Transverse colon (tissue), 4 donors: ENCODE measurements around the gene PSTPIP1. TPM values are rescaled to one million over a fixed set of nuclear protein-coding genes. Genes with fewer than 3 reads are reported as not detected.

Experiments
- DNase-seq: peaks from one replicate; pipeline ENCODE4 v3.0.0-alpha.2; 2019
- H3K27ac ChIP-seq, 4 donors: fragments of 200-600 bp; sonication (generic); 2 replicates each; pipeline ENCODE4 v1.5.1; 2016 to 2018; ENCODE audit warnings: inconsistent platforms in 4 of 4
- H3K27me3 ChIP-seq: fragments of 200-600 bp; sonication (generic); 2 replicates; pipeline ENCODE4 v1.5.1; 2017; ENCODE audit warnings: inconsistent platforms
- H3K36me3 ChIP-seq, 4 donors: fragments of 200-600 bp; sonication (generic); 2 replicates each; pipeline ENCODE4 v1.5.1; 2017 to 2019; ENCODE audit warnings: inconsistent platforms in 4 of 4
- H3K4me1 ChIP-seq, 4 donors: fragments of 200-600 bp; sonication (generic); 2 replicates each; pipeline ENCODE4 v1.5.1; 2017 to 2020; ENCODE audit warnings: inconsistent platforms in 4 of 4
- H3K4me3 ChIP-seq, 4 donors: fragments of 200-600 bp; sonication (generic); 1 replicate in 1 of 4; 2 replicates in 3 of 4; pipeline versions ENCODE4 v1.5.1 to v1.6.1; 2017 to 2019; ENCODE audit warnings: inconsistent platforms in 4 of 4
- H3K9me3 ChIP-seq, 2 donors: fragments of 200-600 bp; sonication (generic); 2 replicates each; pipeline ENCODE4 v1.5.1; 2017 to 2019; ENCODE audit warnings: inconsistent platforms in 2 of 2
- EP300 ChIP-seq: sonication (generic); formaldehyde crosslinking; IDR thresholded peaks from one replicate; pipeline ENCODE4 v1.6.1; 2017; ENCODE audit warnings: antibody characterized with exemption, low read depth
- POLR2A ChIP-seq: fragments of 450-650 bp; IDR thresholded peaks from one replicate; pipeline ENCODE4 v1.6.1; 2016; ENCODE audit warnings: antibody characterized with exemption, mild to moderate bottlenecking, moderate library complexity
- POLR2AphosphoS5 ChIP-seq, 3 donors: sonication (generic); formaldehyde crosslinking; IDR thresholded peaks; one replicate each; pipeline ENCODE4 v1.6.1; 2016; ENCODE audit warnings: antibody characterized with exemption in 3 of 3
- WGBS, 2 donors: methylation state at CpG; one replicate each; pipeline ENCODE4 v1.1.5; 2018; ENCODE audit warnings: low coverage in 1 of 2; 5-methylcytosine and 5-hydroxymethylcytosine counted together
- in situ Hi-C, 4 donors: fragments of 200-750 bp; cut with MboI; loops; one replicate each; pipeline versions ENCODE4 v1.15.0 to v1.15.1; 2017; ENCODE audit warnings: low sequenced_read_pairs in 3 of 4, low pct_ligation_motif_present in 1 of 4, low pct_unique_long_range_greater_than_20kb in 1 of 4
- intact Hi-C: fragments of 100-400 bp; cut with DNase I; formaldehyde crosslinking; loops from one replicate; pipeline ENCODE4 v1.15.1; 2023; ENCODE audit warnings: low total_unique reads
- total RNA-seq, 4 donors: library from RNA; depleted of rRNA; stranded (reverse); fragments of >200 nt; gene quantifications; one replicate each; pipeline ENCODE4 v1.1.0, GENCODE V29; 2016
- TF ChIP-seq, protein P1 (sequence below), 5 experiments: fragments of 200-600 bp in 3 of 5; fragments of 450-650 bp in 2 of 5; sonication (generic) in 3 of 5; IDR thresholded peaks; 1 replicate in 2 of 5; 2 replicates in 3 of 5; pipeline ENCODE4 v1.5.1; 2016 to 2017; ENCODE audit warnings: antibody characterized with exemption in 5 of 5, inconsistent platforms in 3 of 5, mild to moderate bottlenecking in 2 of 5, moderate library complexity in 1 of 5

Gene PSTPIP1
- total RNA-seq, 4 donors from 2014 or later = 1.4 to 35.2 (median 8.7) TPM

- no peaks in the 10 kb centered on the region for H3K27me3 ChIP-seq
- no peak overlapping the region for H3K4me3 ChIP-seq
- H3K9me3 ChIP-seq = no peaks in the 10 kb centered on the region
- no peak for TF ChIP-seq POLR2AphosphoS5 (IDR thresholded peaks at IDR 0.05)
- TF ChIP-seq, protein P1, sequence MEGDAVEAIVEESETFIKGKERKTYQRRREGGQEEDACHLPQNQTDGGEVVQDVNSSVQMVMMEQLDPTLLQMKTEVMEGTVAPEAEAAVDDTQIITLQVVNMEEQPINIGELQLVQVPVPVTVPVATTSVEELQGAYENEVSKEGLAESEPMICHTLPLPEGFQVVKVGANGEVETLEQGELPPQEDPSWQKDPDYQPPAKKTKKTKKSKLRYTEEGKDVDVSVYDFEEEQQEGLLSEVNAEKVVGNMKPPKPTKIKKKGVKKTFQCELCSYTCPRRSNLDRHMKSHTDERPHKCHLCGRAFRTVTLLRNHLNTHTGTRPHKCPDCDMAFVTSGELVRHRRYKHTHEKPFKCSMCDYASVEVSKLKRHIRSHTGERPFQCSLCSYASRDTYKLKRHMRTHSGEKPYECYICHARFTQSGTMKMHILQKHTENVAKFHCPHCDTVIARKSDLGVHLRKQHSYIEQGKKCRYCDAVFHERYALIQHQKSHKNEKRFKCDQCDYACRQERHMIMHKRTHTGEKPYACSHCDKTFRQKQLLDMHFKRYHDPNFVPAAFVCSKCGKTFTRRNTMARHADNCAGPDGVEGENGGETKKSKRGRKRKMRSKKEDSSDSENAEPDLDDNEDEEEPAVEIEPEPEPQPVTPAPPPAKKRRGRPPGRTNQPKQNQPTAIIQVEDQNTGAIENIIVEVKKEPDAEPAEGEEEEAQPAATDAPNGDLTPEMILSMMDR (IDR thresholded peaks at IDR 0.05) = no peak
- no peak for DNase-seq
- intact Hi-C loops (no loop called here), in situ Hi-C loops (no loop called here)
- H3K36me3 ChIP-seq = no peaks in the 10 kb centered on the region
- H3K4me1 ChIP-seq = peaks cover 0 to 2% (median under 1%) of the 10 kb centered on the region in 4 donors
- WGBS, 2 donors = 81 to 89% methylated on average over 5 to 12 of the region's 12 CpGs
- no peak overlapping the region for H3K27ac ChIP-seq
These were observed 24.8 kb downstream of the PSTPIP1 start for GRCh38 chr15:77019521-77020331.

GRCh38 chr15:77020348-77021087 is 25.6 kb downstream of the PSTPIP1 start:
- in situ Hi-C loops = no loop called here

GRCh38 chr15:77021088-77021481 is 26.2 kb downstream of the PSTPIP1 start:
- no peak for DNase-seq
- H3K36me3 ChIP-seq = no peaks in the 10 kb centered on the region
- no peaks in the 10 kb centered on the region for H3K27me3 ChIP-seq
- in situ Hi-C loops (no loop called here), intact Hi-C loops (no loop called here)
- WGBS, 2 donors = 83% methylated on average over 9 of the region's 9 CpGs; no CpG with 5 or more reads in 1 of the 2 donors
- TF ChIP-seq POLR2AphosphoS5 (IDR thresholded peaks at IDR 0.05) (no peak), POLR2A (no peak), EP300 (no peak)
- TF ChIP-seq, protein P1 (IDR thresholded peaks at IDR 0.05) = no peak
- no peak overlapping the region for H3K4me3 ChIP-seq
- H3K9me3 ChIP-seq = no peaks in the 10 kb centered on the region
- no peak overlapping the region for H3K27ac ChIP-seq
- H3K4me1 ChIP-seq = peaks cover 0 to 2% (median 0%) of the 10 kb centered on the region in 4 donors

More at GRCh38 chr15:77020348-77021087, 25.6 kb downstream of the PSTPIP1 start:
- intact Hi-C loops = no loop called here
- H3K27ac ChIP-seq = no peak overlapping the region
- no peaks in the 10 kb centered on the region for H3K9me3 ChIP-seq
- H3K27me3 ChIP-seq = no peaks in the 10 kb centered on the region
- no peak overlapping the region for H3K4me3 ChIP-seq
- WGBS, 2 donors = 79% methylated on average over 6 of the region's 6 CpGs; no CpG with 5 or more reads in 1 of the 2 donors
- peaks cover 0 to 2% (median 0%) of the 10 kb centered on the region in 4 donors for H3K4me1 ChIP-seq
- no peak for DNase-seq
- TF ChIP-seq EP300 = no peak
- TF ChIP-seq, protein P1 (IDR thresholded peaks at IDR 0.05) = no peak
- no peak for TF ChIP-seq POLR2A
- TF ChIP-seq POLR2AphosphoS5 (IDR thresholded peaks at IDR 0.05) = no peak
- no peaks in the 10 kb centered on the region for H3K36me3 ChIP-seq

GRCh38 chr15:77021803-77022381 is 27.0 kb downstream of the PSTPIP1 start:
- in situ Hi-C loops = no loop called here
- WGBS, 2 donors = 61 to 75% methylated on average over 2 to 7 of the region's 7 CpGs

More at GRCh38 chr15:77021803-77022381, 27.0 kb downstream of the PSTPIP1 start:
- no peak for DNase-seq
- intact Hi-C loops = no loop called here
- H3K27me3 ChIP-seq = no peaks in the 10 kb centered on the region
- no peaks in the 10 kb centered on the region for H3K9me3 ChIP-seq
- no peak overlapping the region for H3K4me3 ChIP-seq
- TF ChIP-seq, protein P1 (IDR thresholded peaks at IDR 0.05) = no peak
- TF ChIP-seq EP300 = no peak
- no peak for TF ChIP-seq POLR2A
- TF ChIP-seq POLR2AphosphoS5 (IDR thresholded peaks at IDR 0.05) = no peak
- H3K36me3 ChIP-seq = no peaks in the 10 kb centered on the region
- no peak overlapping the region for H3K27ac ChIP-seq
- H3K4me1 ChIP-seq = peaks cover 0 to 2% (median 0%) of the 10 kb centered on the region in 4 donors
